HG02623 (cell line): ENCODE data around the gene TRAF3.
"Not testable (repeated sequence)": the region's sequence is repeated elsewhere in the genome, so short reads cannot be mapped to it uniquely, and the experiment has no call there.

Experiments
- ATAC-seq: cut with Tn5 transposase; IDR thresholded peaks from one replicate; pipeline ENCODE4 v1.9.1; 2021; ENCODE audit warnings: moderate library complexity; ENCODE audit not compliant: unreplicated experiment

The TRAF3 gene

GRCh38 chr14:102883554-102883953 lies 106.3 kb downstream of the TRAF3 start:
- no peak for ATAC-seq

GRCh38 chr14:102885737-102886447 lies 108.6 kb downstream of the TRAF3 start:
- ATAC-seq = no peak

- ATAC-seq = no peak
Measured at GRCh38 chr14:102888748-102889147, 111.5 kb downstream of the TRAF3 start.

GRCh38 chr14:102889615-102890014 lies 112.4 kb downstream of the TRAF3 start:
- no peak for ATAC-seq

- no peak for ATAC-seq
Measured at GRCh38 chr14:102891111-102891510, 113.9 kb downstream of the TRAF3 start.

- ATAC-seq = no peak
Measured at GRCh38 chr14:102891556-102891955, 114.3 kb downstream of the TRAF3 start.

GRCh38 chr14:102892651-102893050 lies 115.4 kb downstream of the TRAF3 start:
- ATAC-seq = no peak

GRCh38 chr14:102893452-102893851 lies 116.2 kb downstream of the TRAF3 start:
- ATAC-seq = no peak

- ATAC-seq = not testable (repeated sequence)
Measured at GRCh38 chr14:102896735-102897134, 119.5 kb downstream of the TRAF3 start.

- no peak for ATAC-seq
Measured at GRCh38 chr14:102897299-102898027, 120.2 kb downstream of the TRAF3 start.

GRCh38 chr14:102898298-102898697 lies 121.0 kb downstream of the TRAF3 start:
- no peak for ATAC-seq

GRCh38 chr14:102898776-102899515 lies 121.7 kb downstream of the TRAF3 start:
- ATAC-seq = no peak

GRCh38 chr14:102899516-102899900 lies 122.3 kb downstream of the TRAF3 start:
- ATAC-seq = no peak

- ATAC-seq = peak; percentile 44
Measured at GRCh38 chr14:102900631-102901571, 123.7 kb downstream of the TRAF3 start.

GRCh38 chr14:102901633-102902032 lies 124.4 kb downstream of the TRAF3 start:
- ATAC-seq = peak; percentile 67

GRCh38 chr14:102902086-102902485 lies 124.8 kb downstream of the TRAF3 start:
- ATAC-seq = no peak

GRCh38 chr14:102902523-102903247 lies 125.4 kb downstream of the TRAF3 start:
- ATAC-seq = no peak

GRCh38 chr14:102903248-102903888 lies 126.1 kb downstream of the TRAF3 start:
- ATAC-seq = no peak

- ATAC-seq = no peak
Measured at GRCh38 chr14:102903889-102904512, 126.8 kb downstream of the TRAF3 start.
